K562 (cell line): Measurements from ENCODE around the gene DBH. TPM values are rescaled to one million over a fixed set of nuclear protein-coding genes. Genes with fewer than 3 reads are reported as not detected.

Experiments
- ATAC-seq: fragments of 200-7000 bp; cut with Tn5 transposase; 3 replicates; pipeline ENCODE4 v1.9.1; 2020; ENCODE audit warnings: moderate library complexity
- BruUV-seq: library from RNA; stranded (reverse); fragments of 400-500 nt; replicated peaks from 2 replicates; lab custom pipeline; 2021; lab: Mats Ljungman, UMichigan
- CTCF ChIA-PET: fragments of 300-600 bp; formaldehyde crosslinking; extraction: SDS; loops from one replicate; lab custom pipeline; 2021; ENCODE audit warnings: low intra/inter-chr PET ratio; lab: Yijun Ruan, JAX
- POLR2A ChIA-PET: fragments of 300-600, 350-650 bp; sonication (Branson Sonifier 250); formaldehyde crosslinking; extraction: SDS; loops from one replicate; lab custom pipeline; 2021; ENCODE audit warnings: antibody characterized with exemption, inconsistent platforms; lab: Yijun Ruan, JAX
- DNase-seq, 4 experiments: peaks; one replicate each; pipeline versions ENCODE4 v3.0.0 to v3.0.0-alpha.2; 2011 to 2018; ENCODE audit warnings: low spot score in 3 of 4, mixed read lengths in 3 of 4; ENCODE audit errors: extremely low read depth in 1 of 4
- FAIRE-seq: peaks from 2 replicates; lab custom pipeline; 2011; peaks lifted over from hg19 to GRCh38; lab: Jason Lieb, UNC
- H2AFZ ChIP-seq: 2 replicates; pipeline ENCODE4 v1.6.0; 2011; ENCODE audit warnings: low read depth, low read length, control low read depth, inconsistent platforms
- H3K27ac ChIP-seq: fragments of 200-600 bp; 3 replicates; pipeline ENCODE4 v1.8.0; 2011; ENCODE audit warnings: low read depth, mild to moderate bottlenecking, control low read depth, inconsistent platforms, low read length, moderate library complexity, mixed read lengths; ENCODE audit errors: extremely low read depth
- H3K27me3 ChIP-seq, 2 experiments: fragments of 300-600 bp in 1 of 2; 2 replicates in 1 of 2; 3 replicates in 1 of 2; pipeline versions ENCODE4 v1.6.0 to v1.8.0; 2011; ENCODE audit warnings: inconsistent platforms in 2 of 2, low read length in 2 of 2, mild to moderate bottlenecking in 1 of 2, mixed read lengths in 1 of 2, moderate library complexity in 1 of 2; ENCODE audit not compliant: control insufficient read depth in 2 of 2, insufficient read depth in 2 of 2
- H3K36me3 ChIP-seq: fragments of 300-600 bp; 3 replicates; pipeline ENCODE4 v1.8.0; 2011; ENCODE audit warnings: mild to moderate bottlenecking, low read length, inconsistent platforms; ENCODE audit not compliant: control insufficient read depth, insufficient read depth
- H3K4me1 ChIP-seq, 2 experiments: fragments of 200-600 bp in 1 of 2; replicated peaks in 1 of 2; 2 replicates in 1 of 2; 3 replicates in 1 of 2; pipeline versions ENCODE4 v1.5.1 to v1.8.0; 2011; ENCODE audit warnings: inconsistent platforms in 2 of 2, low read length in 2 of 2, mild to moderate bottlenecking in 1 of 2, mixed read lengths in 1 of 2, moderate library complexity in 1 of 2; ENCODE audit not compliant: control insufficient read depth in 2 of 2, insufficient read depth in 2 of 2
- H3K4me2 ChIP-seq: 2 replicates; pipeline ENCODE4 v1.6.1; 2011; ENCODE audit warnings: low read length, control low read depth, inconsistent platforms, mixed read lengths; ENCODE audit not compliant: insufficient read depth
- H3K4me3 ChIP-seq: fragments of 200-600 bp; sonication (generic), shearing (Covaris generic); 2 replicates; pipeline ENCODE4 v1.5.1; 2016; ENCODE audit warnings: control low read depth, inconsistent platforms
- H3K79me2 ChIP-seq: fragments of 200-600 bp; 3 replicates; pipeline ENCODE4 v1.8.0; 2011; ENCODE audit warnings: low read length, inconsistent platforms; ENCODE audit not compliant: control insufficient read depth, insufficient read depth
- H3K9ac ChIP-seq, 2 experiments: 2 replicates each; pipeline versions ENCODE4 v1.6.0 to v1.6.1; 2011; ENCODE audit warnings: low read depth in 2 of 2, low read length in 2 of 2, control low read depth in 1 of 2, inconsistent platforms in 1 of 2, mild to moderate bottlenecking in 1 of 2, mixed read lengths in 1 of 2; ENCODE audit not compliant: insufficient read depth in 1 of 2
- H3K9me1 ChIP-seq: one replicate; pipeline ENCODE4 v1.6.0; 2011; ENCODE audit warnings: inconsistent platforms, mild to moderate bottlenecking, low read length, moderate library complexity; ENCODE audit not compliant: control insufficient read depth, insufficient read depth
- H3K9me3 ChIP-seq: replicated peaks from 2 replicates; pipeline ENCODE4 v1.5.1; 2011; ENCODE audit warnings: low read depth, low read length, inconsistent platforms; ENCODE audit not compliant: control insufficient read depth, insufficient read depth
- H4K20me1 ChIP-seq: replicated peaks from 2 replicates; pipeline ENCODE4 v1.6.1; 2011; ENCODE audit warnings: low read length, inconsistent platforms, mixed read lengths; ENCODE audit not compliant: control insufficient read depth, insufficient read depth
- CBX3 ChIP-seq, 2 experiments: IDR thresholded peaks; 1 replicate in 1 of 2; 2 replicates in 1 of 2; pipeline ENCODE4 v1.6.1; 2012; ENCODE audit warnings: inconsistent platforms in 2 of 2, low read length in 2 of 2, borderline replicate concordance in 1 of 2, control low read depth in 1 of 2
- CEBPB ChIP-seq: fragments of 450-650 bp; IDR thresholded peaks from 2 replicates; pipeline ENCODE4 v1.6.1; 2016; ENCODE audit warnings: missing genetic modification characterization, missing compliant biosample characterization
- CEBPG ChIP-seq, 3 experiments: fragments of 200-800 bp in 1 of 3; sonication (Bioruptor generic) in 1 of 3; sonication (generic) in 1 of 3; formaldehyde crosslinking in 1 of 3; IDR thresholded peaks in 2 of 3; conservative IDR thresholded peaks in 1 of 3; 2 replicates each; pipeline versions ENCODE4 v1.6.1 to v1.8.0; 2016 to 2022; ENCODE audit warnings: missing compliant biosample characterization in 2 of 3, missing genetic modification characterization in 2 of 3, mild to moderate bottlenecking in 1 of 3, missing genetic modification reagents in 1 of 3
- COPS2 ChIP-seq: fragments of 450-650 bp; conservative IDR thresholded peaks from 2 replicates; pipeline ENCODE4 v1.6.1; 2016; ENCODE audit warnings: mild to moderate bottlenecking, moderate library complexity
- DLX4 ChIP-seq: fragments of 250-450 bp; sonication (Bioruptor Pico); IDR thresholded peaks from 2 replicates; pipeline ENCODE4 v1.6.1; 2021; ENCODE audit warnings: mild to moderate bottlenecking
- GTF2F1 ChIP-seq: IDR thresholded peaks from 2 replicates; pipeline ENCODE4 v1.6.1; 2011; ENCODE audit warnings: low read depth, low read length, improper control_type of control experiment
- KAT8 ChIP-seq: fragments of 450-650 bp; IDR thresholded peaks from 2 replicates; pipeline ENCODE4 v1.6.1; 2016; ENCODE audit warnings: low read depth, mild to moderate bottlenecking
- NONO ChIP-seq, 2 experiments: fragments of 200-400 bp in 1 of 2; fragments of 450-650 bp in 1 of 2; formaldehyde crosslinking in 1 of 2; IDR thresholded peaks; 2 replicates each; pipeline ENCODE4 v1.6.1; 2017; ENCODE audit warnings: low read depth in 2 of 2, mild to moderate bottlenecking in 2 of 2, moderate library complexity in 2 of 2, low read length in 1 of 2
- TAL1 ChIP-seq: fragments of 450-650 bp; IDR thresholded peaks from 2 replicates; pipeline ENCODE4 v1.6.1; 2016; ENCODE audit warnings: mild to moderate bottlenecking
- ZFP36 ChIP-seq: fragments of 150-350 bp; IDR thresholded peaks from 2 replicates; pipeline ENCODE4 v1.6.1; 2018; ENCODE audit warnings: low read length, low read depth; ENCODE audit not compliant: partially characterized antibody
- ZFP91 ChIP-seq: sonication (generic); formaldehyde crosslinking; IDR thresholded peaks from 2 replicates; pipeline ENCODE4 v1.8.0; 2022; ENCODE audit warnings: mild to moderate bottlenecking, missing genetic modification reagents
- ZNF589 ChIP-seq: fragments of 200-800 bp; sonication (Bioruptor generic); IDR thresholded peaks from 2 replicates; pipeline ENCODE4 v1.6.1; 2016; ENCODE audit warnings: low read depth, missing genetic modification characterization, missing compliant biosample characterization
- ZNF75A ChIP-seq: fragments of 450-650 bp; formaldehyde crosslinking; IDR thresholded peaks from 2 replicates; pipeline ENCODE4 v1.4.0; 2020; ENCODE audit warnings: mild to moderate bottlenecking
- WGBS: fragments of 100-300 bp; shearing (Covaris generic); methylation state at CpG from one replicate; pipeline ENCODE4 v1.1.6; 2016; ENCODE audit warnings: low coverage, mixed read lengths; ENCODE audit not compliant: insufficient coverage; ENCODE audit errors: missing lambda C conversion rate; 5-methylcytosine and 5-hydroxymethylcytosine counted together
- in situ Hi-C: fragments of 300-500 bp; cut with MboI; formaldehyde crosslinking; loops from 4 replicates; pipeline ENCODE4 v1.15.0; 2018; ENCODE audit warnings: inconsistent platforms, mixed read lengths
- intact Hi-C: fragments of 100-400 bp; cut with micrococcal nuclease; formaldehyde crosslinking; loops from 2 replicates; pipeline ENCODE4 v1.14.2; 2022
- polyA plus RNA-seq, 8 experiments: library from polyadenylated mRNA; depleted of rRNA in 4 of 8; stranded (reverse) in 5 of 8; unstranded in 3 of 8; fragments of >200 nt; fragmentation: Nextera tagmentation in 2 of 8; fragmentation: Illumina TruSeq in 1 of 8; extraction: Ambion mirVana in 2 of 8; extraction: Trizol in 1 of 8; gene quantifications; 2 replicates each; pipeline versions ENCODE4 v1.2.1 to v1.2.3, GENCODE V29; 2011 to 2014; ENCODE audit warnings: inconsistent platforms in 1 of 8, missing spikeins in 1 of 8
- total RNA-seq, 7 experiments: library from RNA; depleted of rRNA in 6 of 7; stranded (reverse); fragments of >200 nt in 6 of 7; fragmentation: Illumina TruSeq in 2 of 7; extraction: Trizol in 2 of 7; gene quantifications; 2 replicates each; pipeline versions ENCODE4 v1.2.1 to v1.2.3, GENCODE V29; 2011 to 2021; ENCODE audit warnings: low replicate concordance in 1 of 7

The DBH gene
- total and polyA plus RNA-seq, 9 of the 15 experiments (the other 6 are each of a cell fraction or from before 2014, with no cell fraction given): not detected

GRCh38 chr9:133685653-133686609 is 49.8 kb downstream of the DBH start:
- H3K27ac ChIP-seq: no peak overlapping the region
- TF ChIP-seq CEBPG (CRISPR knock-in tag; IDR thresholded peaks at IDR 0.05) (0 out of 2 replicates have a peak, but pooled peaks have one; percentile 8), CEBPG (tag; conservative IDR thresholded peaks at IDR 0.05 in 1 of 2, IDR thresholded peaks at IDR 0.05 in 1 of 2) (no peak), KAT8 (no peak), COPS2 (no peak), NONO (IDR thresholded peaks at IDR 0.05; ENCODE audit: low read depth in 2 of 2, low read length in 1 of 2) (no peak), CEBPB (tag) (peak; percentile 16; the same call in 1 of the 2 replicates), CBX3 (IDR thresholded peaks at IDR 0.05; ENCODE audit: borderline replicate concordance in 1 of 2, low read length in 2 of 2) (no peak), DLX4 (CRISPR knock-in tag) (no peak), ZNF589 (no peak), ZFP36 (peak; percentile 83), TAL1 (no peak), GTF2F1 (no peak), ZFP91 (CRISPR knock-in tag) (no peak), ZNF75A (CRISPR knock-in tag) (no peak)
- H4K20me1 ChIP-seq: peaks cover 7% of the 10 kb centered on the region; the same call in 1 of the 2 replicates
- H3K9me3 ChIP-seq: no peaks in the 10 kb centered on the region
- intact Hi-C loops: no loop called here
- BruUV-seq: no TSS peak
- 16% methylated on average over 16 of the region's 18 CpGs for WGBS
- no peaks in the 10 kb centered on the region for H3K4me1 ChIP-seq
- DNase-seq (no peak), ATAC-seq (no peak), FAIRE-seq (no peak)
- H3K36me3 ChIP-seq: no peaks in the 10 kb centered on the region
- H3K4me3 ChIP-seq: no peak overlapping the region
- CTCF ChIA-PET: no interaction called here
- H2AFZ ChIP-seq: no peak overlapping the region
- no peak overlapping the region; a peak in 1 of 4 replicates for H3K9ac ChIP-seq
- H3K9me1 ChIP-seq: no peaks in the 10 kb centered on the region
- no peaks in the 10 kb centered on the region for H3K79me2 ChIP-seq
- no peak overlapping the region for H3K4me2 ChIP-seq
- H3K27me3 ChIP-seq: peaks cover 16 to 90% of the 10 kb centered on the region in 2 experiments; a peak in 4 of 5 replicates
- POLR2A ChIA-PET: interaction anchor here (0.6 to 1.1 kb wide), 2 partner anchors 15 to 1002 kb away, joined by 3 read pairs; no protein-coding TSS in a partner anchor
- in situ Hi-C loops: no loop called here
